GM23248 (cell line): ENCODE results near the gene ZNF491. TPM values are rescaled to one million over a fixed set of nuclear protein-coding genes. Genes with fewer than 3 reads are reported as not detected.

ENCODE experiments used
- DNase-seq: peaks from one replicate; pipeline ENCODE4 v3.0.0-alpha.2; 2015
- H2AFZ ChIP-seq: fragments of 200-600 bp; sonication (generic); 2 replicates; pipeline ENCODE4 v1.6.1; 2016; ENCODE audit warnings: antibody characterized with exemption
- H3F3A ChIP-seq: fragments of 200-600 bp; sonication (generic); 2 replicates; pipeline ENCODE4 v1.6.1; 2016; ENCODE audit warnings: mild to moderate bottlenecking, antibody characterized with exemption, mixed run types; ENCODE audit not compliant: insufficient read depth
- H3K27ac ChIP-seq: fragments of 200-600 bp; sonication (generic); 2 replicates; pipeline ENCODE4 v1.5.1; 2016; ENCODE audit warnings: mild to moderate bottlenecking
- H3K27me3 ChIP-seq: fragments of 200-600 bp; sonication (generic); replicated peaks from 2 replicates; pipeline ENCODE4 v1.6.1; 2016; ENCODE audit warnings: mild to moderate bottlenecking; ENCODE audit not compliant: insufficient read depth
- H3K36me3 ChIP-seq: fragments of 200-600 bp; sonication (generic); 2 replicates; pipeline ENCODE4 v1.6.1; 2016; ENCODE audit warnings: low read depth, mild to moderate bottlenecking
- H3K4me1 ChIP-seq: fragments of 200-600 bp; sonication (generic); 2 replicates; pipeline ENCODE4 v1.6.1; 2016; ENCODE audit warnings: mild to moderate bottlenecking; ENCODE audit not compliant: insufficient read depth
- H3K4me2 ChIP-seq: fragments of 200-600 bp; sonication (generic); one replicate; pipeline ENCODE4 v1.6.1; 2016; ENCODE audit warnings: mild to moderate bottlenecking; ENCODE audit not compliant: unreplicated experiment
- H3K4me3 ChIP-seq: fragments of 200-600 bp; sonication (generic); 2 replicates; pipeline ENCODE4 v1.5.1; 2016; ENCODE audit warnings: mild to moderate bottlenecking
- H3K79me2 ChIP-seq: fragments of 200-600 bp; sonication (generic); 2 replicates; pipeline ENCODE4 v1.6.1; 2016; ENCODE audit warnings: mild to moderate bottlenecking; ENCODE audit not compliant: insufficient read depth
- H3K9ac ChIP-seq: fragments of 200-600 bp; sonication (generic); 2 replicates; pipeline ENCODE4 v1.6.1; 2016; ENCODE audit warnings: mild to moderate bottlenecking
- H3K9me2 ChIP-seq: fragments of 200-600 bp; sonication (generic); 2 replicates; pipeline ENCODE4 v1.6.1; 2016; ENCODE audit warnings: mixed run types, mild to moderate bottlenecking, moderate library complexity; ENCODE audit not compliant: insufficient read depth
- H3K9me3 ChIP-seq: fragments of 200-600 bp; sonication (generic); one replicate; pipeline ENCODE4 v1.6.1; 2017; ENCODE audit warnings: low read depth
- H4K20me1 ChIP-seq: fragments of 200-600 bp; sonication (generic); 2 replicates; pipeline ENCODE4 v1.6.0; 2016; ENCODE audit not compliant: insufficient read depth
- EZH2 ChIP-seq: fragments of 200-600 bp; sonication (generic); IDR thresholded peaks from 2 replicates; pipeline ENCODE4 v1.6.1; 2018; ENCODE audit warnings: antibody characterized with exemption, mild to moderate bottlenecking; ENCODE audit not compliant: insufficient read depth, poor library complexity, severe bottlenecking
- EZH2phosphoT487 ChIP-seq: fragments of 200-600 bp; sonication (generic); IDR thresholded peaks from 2 replicates; pipeline ENCODE4 v1.6.1; 2018; ENCODE audit warnings: antibody characterized with exemption, moderate library complexity, mild to moderate bottlenecking, low read depth; ENCODE audit not compliant: insufficient read depth
- WGBS, 2 experiments: methylation state at CpG; one replicate each; pipeline ENCODE4 v1.1.6; 2015 to 2017; ENCODE audit warnings: low lambda C conversion rate in 2 of 2, low coverage in 1 of 2; ENCODE audit errors: missing lambda C conversion rate in 2 of 2; 5-methylcytosine and 5-hydroxymethylcytosine counted together
- in situ Hi-C: fragments of 300-500 bp; cut with MboI; formaldehyde crosslinking; loops from 2 replicates; pipeline ENCODE4 v1.15.0; 2020
- polyA plus RNA-seq: library from polyadenylated mRNA; unstranded; fragments of >200 nt; fragmentation: Nextera tagmentation; extraction: Ambion mirVana; gene quantifications from 2 replicates; pipeline ENCODE4 v1.2.1, GENCODE V29; 2016
- total RNA-seq: library from RNA; depleted of rRNA; stranded (reverse); fragments of >200 nt; shearing (Covaris generic); gene quantifications from 2 replicates; pipeline ENCODE4 v1.2.3, GENCODE V29; 2014; rRNA removed

ZNF491 gene
- total RNA-seq (1.6 and 3.0 TPM in 2 replicates), polyA plus RNA-seq (0.58 and 1.4 TPM in 2 replicates)

- Histone ChIP-seq H3K27ac (peak within 1 kb of the TSS; percentile 52; the same call in 1 of the 2 replicates), H3K27me3 (no peaks in the 10 kb centered on the region), H3K79me2 (no peaks in the 10 kb centered on the region), H3K4me2 (peak within 1 kb of the TSS; percentile 89), H3F3A (peaks cover 7% of the 10 kb centered on the region; the same call in 1 of the 2 replicates), H2AFZ (peak within 1 kb of the TSS; percentile 97), H3K9me2 (no peaks in the 10 kb centered on the region), H3K4me1 (peaks cover 12% of the 10 kb centered on the region; the same call in 1 of the 2 replicates), H4K20me1 (no peaks in the 10 kb centered on the region), H3K9ac (peak within 1 kb of the TSS; percentile 83), H3K36me3 (no peaks in the 10 kb centered on the region), H3K4me3 (peak within 1 kb of the TSS; percentile 93), H3K9me3 (no peaks in the 10 kb centered on the region)
- 1 to 2% methylated on average over 52 to 56 of the region's 56 CpGs for WGBS, 2 experiments
- TF ChIP-seq EZH2phosphoT487, result no peak
- no peak for TF ChIP-seq EZH2
- in situ Hi-C loops, result no loop called here
- DNase-seq, result peak; percentile 94
Measured at GRCh38 chr19:11798391-11799330, at the start of gene ZNF491. ZNF491 (plus strand) TSS chr19:11798523; CDS start chr19:11805954, 7,431 bp downstream.

- no peak overlapping the region for H3K4me2 ChIP-seq
- TF ChIP-seq EZH2phosphoT487, result no peak
- no peak for TF ChIP-seq EZH2
- no peaks in the 10 kb centered on the region for H3K79me2 ChIP-seq
- H3K4me3 ChIP-seq, result no peak overlapping the region
- H3K27ac ChIP-seq, result no peak overlapping the region
- 18 to 24% methylated on average over 2 of the region's 2 CpGs for WGBS, 2 experiments
- no peaks in the 10 kb centered on the region for H3K27me3 ChIP-seq
- in situ Hi-C loops, result no loop called here
- H3F3A ChIP-seq, result no peaks in the 10 kb centered on the region
- no peaks in the 10 kb centered on the region for H3K4me1 ChIP-seq
- no peaks in the 10 kb centered on the region for H4K20me1 ChIP-seq
- H3K9me2 ChIP-seq, result no peaks in the 10 kb centered on the region
- DNase-seq, result no peak
- no peak overlapping the region for H3K9ac ChIP-seq
- H3K9me3 ChIP-seq, result no peaks in the 10 kb centered on the region
- H2AFZ ChIP-seq, result no peak overlapping the region
- H3K36me3 ChIP-seq, result no peaks in the 10 kb centered on the region
Measured at GRCh38 chr19:11749751-11750150, 48.6 kb upstream of the ZNF491 start.

- H2AFZ ChIP-seq, result no peak overlapping the region
- H3K79me2 ChIP-seq, result no peaks in the 10 kb centered on the region
- no peaks in the 10 kb centered on the region for H3K9me3 ChIP-seq
- no peak for DNase-seq
- 7 to 8% methylated on average over 2 of the region's 2 CpGs for WGBS, 2 experiments
- no peak overlapping the region for H3K27ac ChIP-seq
- H3K4me2 ChIP-seq, result no peak overlapping the region
- no peak overlapping the region for H3K9ac ChIP-seq
- no peaks in the 10 kb centered on the region for H4K20me1 ChIP-seq
- no peaks in the 10 kb centered on the region for H3K9me2 ChIP-seq
- H3K4me3 ChIP-seq, result no peak overlapping the region
- TF ChIP-seq EZH2phosphoT487 (no peak), EZH2 (no peak)
- H3K4me1 ChIP-seq, result no peaks in the 10 kb centered on the region
- H3F3A ChIP-seq, result no peaks in the 10 kb centered on the region
- no peaks in the 10 kb centered on the region for H3K36me3 ChIP-seq
- no peaks in the 10 kb centered on the region for H3K27me3 ChIP-seq
- in situ Hi-C loops, result no loop called here
Measured at GRCh38 chr19:11752244-11752736, 46.0 kb upstream of the ZNF491 start.

GRCh38 chr19:11754663-11755062, 43.7 kb upstream of the ZNF491 start:
- H3K79me2 ChIP-seq, result no peaks in the 10 kb centered on the region
- H3K36me3 ChIP-seq, result no peaks in the 10 kb centered on the region
- WGBS, 2 experiments, result 39 to 40% methylated on average over 4 of the region's 4 CpGs
- no peak overlapping the region for H3K27ac ChIP-seq
- no peaks in the 10 kb centered on the region for H3K9me3 ChIP-seq
- in situ Hi-C loops, result no loop called here
- no peaks in the 10 kb centered on the region for H3K27me3 ChIP-seq
- no peaks in the 10 kb centered on the region for H3K9me2 ChIP-seq
- no peak overlapping the region for H3K9ac ChIP-seq
- no peak overlapping the region for H2AFZ ChIP-seq
- no peak overlapping the region for H3K4me3 ChIP-seq
- H3K4me1 ChIP-seq, result no peaks in the 10 kb centered on the region
- no peaks in the 10 kb centered on the region for H3F3A ChIP-seq
- H4K20me1 ChIP-seq, result no peaks in the 10 kb centered on the region
- H3K4me2 ChIP-seq, result no peak overlapping the region
- no peak for DNase-seq
- TF ChIP-seq EZH2phosphoT487 (no peak), EZH2 (no peak)
